Measurements from ENCODE around the gene GPR107.

Gene GPR107

DNA sequence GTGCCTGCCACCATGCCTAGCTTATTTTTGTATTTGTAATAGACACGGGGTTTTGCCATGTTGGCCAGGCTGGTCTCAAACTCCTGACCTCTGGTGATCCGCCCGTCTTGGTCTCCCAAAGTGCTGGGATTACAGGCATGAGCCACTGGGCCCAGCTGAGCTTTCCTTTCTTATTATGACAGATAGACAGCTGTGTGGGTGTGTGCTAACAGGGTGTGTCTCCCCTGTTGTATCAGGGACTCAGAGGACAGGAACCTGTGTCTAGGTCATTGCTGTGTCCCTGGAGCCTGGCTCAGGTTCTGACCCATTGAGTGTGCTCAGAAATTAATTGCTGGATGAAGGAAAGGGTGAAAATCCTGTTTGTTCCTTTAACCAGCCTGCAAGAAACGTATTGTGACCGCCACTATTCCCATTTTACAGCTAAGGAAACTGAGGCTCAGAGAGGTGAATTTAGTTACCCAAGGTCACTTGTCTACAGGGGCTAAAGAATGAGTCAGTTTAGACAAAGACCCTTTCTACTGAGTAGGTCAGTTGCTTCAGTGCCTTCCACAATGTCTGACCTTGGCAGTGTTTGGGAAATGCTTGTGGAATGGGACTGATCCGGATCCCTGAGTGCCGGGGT lies 135.3 kb downstream of the GPR107 start:
- no peak for DNase-seq

Measured in stimulated activated CD4-positive, alpha-beta T cell treated with anti-CD3 and anti-CD28 coated beads, Interleukin-2, amount 100 ng/mL, for 48 hours (primary cell).